Sciatic nerve (tissue), 2 donors: ENCODE data around the gene RAB11FIP5. TPM values are rescaled to one million over a fixed set of nuclear protein-coding genes. Genes with fewer than 3 reads are reported as not detected.

Experiments
- ATAC-seq: fragments of 200-7000 bp; cut with Tn5 transposase; one replicate; pipeline ENCODE4 v1.9.1; 2020; ENCODE audit warnings: mild to moderate bottlenecking, moderate library complexity
- DNase-seq: peaks from one replicate; pipeline ENCODE4 v3.0.0-alpha.2; 2020; ENCODE audit warnings: low spot score
- intact Hi-C: fragments of 100-400 bp; cut with DNase I; formaldehyde crosslinking; loops from one replicate; pipeline ENCODE4 v1.14.2; 2022
- total RNA-seq: library from RNA; stranded (reverse); fragmentation: NEBNext Ultra II Directional; extraction: Animal tissue kit (Norgen Biotek cat#: 25700); gene quantifications from one replicate; pipeline ENCODE4 v1.2.1, GENCODE V29; 2021
- donor health status: DM: no; HTN: no; CAD: no.
- donor health status: DM: no; HTN: no; CAD: no.

Gene RAB11FIP5
- total RNA-seq, 1 donor from 2014 or later, result 40.3 TPM

DNA sequence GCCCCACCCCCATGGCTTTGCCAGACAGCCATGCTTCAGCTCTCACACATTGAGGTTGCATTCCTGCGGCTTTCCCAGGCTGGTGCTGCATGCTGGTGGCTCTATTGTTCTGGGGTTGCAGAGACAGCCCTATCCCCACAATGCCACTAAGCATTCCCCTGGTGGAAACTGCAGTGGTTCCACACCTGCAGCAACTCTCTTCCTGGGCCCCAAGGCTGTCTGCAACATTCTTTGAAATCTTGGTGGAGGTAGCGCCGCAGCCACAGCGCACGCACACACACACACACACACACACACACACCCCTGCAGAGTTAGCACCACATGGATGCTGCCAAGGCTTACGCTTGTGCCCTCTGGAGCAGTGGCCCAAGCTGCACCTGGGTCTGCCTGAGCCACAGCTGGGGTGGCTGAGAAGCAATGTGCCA is 62.6 kb downstream of the RAB11FIP5 start:
- intact Hi-C loops, result no loop called here
- no peak for ATAC-seq
- no peak for DNase-seq

DNA sequence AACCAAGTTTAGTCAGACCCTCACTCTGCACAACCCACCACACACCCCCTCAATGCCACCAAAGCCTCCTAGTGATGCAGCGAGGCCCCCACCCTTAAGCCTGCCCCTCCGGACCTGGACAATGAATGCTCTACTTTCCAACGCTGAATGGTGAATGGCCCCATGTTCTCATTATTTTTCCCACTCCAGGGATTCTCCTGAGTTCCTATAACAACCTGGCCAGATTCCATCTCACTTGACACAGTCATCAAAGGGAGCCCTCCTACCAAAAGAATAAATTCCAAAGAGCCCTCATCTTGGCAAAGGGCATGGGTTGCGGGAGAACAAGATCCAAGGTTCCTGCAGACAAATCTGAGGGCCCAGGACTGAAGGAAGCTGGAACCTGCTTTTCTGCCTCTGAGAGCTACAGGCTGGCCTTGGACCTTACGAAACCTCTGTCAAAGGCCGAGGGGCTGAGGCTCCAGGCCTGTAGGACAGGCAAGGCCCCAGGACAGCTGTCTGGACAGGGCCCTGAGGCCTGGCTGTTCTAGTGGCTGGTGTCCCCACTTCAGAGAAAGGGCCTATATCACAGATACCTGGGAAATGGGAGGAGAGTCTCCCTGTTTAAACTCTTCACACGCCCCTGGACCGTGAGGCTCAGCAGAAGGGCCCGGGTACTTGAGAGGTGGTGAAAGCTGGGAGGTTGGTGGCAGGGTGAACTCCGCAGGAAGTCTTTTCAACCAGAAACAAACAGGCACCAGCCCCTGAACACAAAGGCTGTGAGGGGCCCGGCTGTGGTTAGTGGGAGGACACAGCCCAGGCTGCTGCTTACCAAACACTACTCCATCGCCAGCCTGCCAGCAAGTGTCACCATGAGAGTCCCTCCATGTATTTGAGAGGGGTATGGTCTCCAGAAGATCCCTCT is 68.6 kb downstream of the RAB11FIP5 start:
- intact Hi-C loops, result no loop called here
- no peak for ATAC-seq
- DNase-seq, result no peak

DNA sequence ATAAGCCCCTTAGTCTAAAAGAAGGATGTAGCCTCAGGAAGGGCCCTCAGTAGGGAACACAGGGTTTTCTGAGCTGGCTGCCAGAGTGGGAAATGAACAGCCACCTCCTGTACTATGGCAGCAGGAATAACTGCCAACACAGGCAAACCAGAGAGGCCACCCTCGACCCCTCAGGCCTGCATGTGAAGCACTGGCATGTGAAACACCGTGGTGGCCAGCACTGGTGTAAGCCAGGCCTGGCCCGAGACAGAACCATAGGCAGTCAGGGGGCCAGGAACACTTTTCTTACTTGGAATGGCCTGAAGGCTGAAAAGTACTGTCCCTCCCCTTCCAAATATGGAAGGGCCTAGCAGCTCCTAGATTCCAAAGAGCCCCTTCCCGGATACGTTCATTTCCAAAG is 69.5 kb downstream of the RAB11FIP5 start:
- DNase-seq (no peak), ATAC-seq (no peak)
- intact Hi-C loops, result no loop called here

DNA sequence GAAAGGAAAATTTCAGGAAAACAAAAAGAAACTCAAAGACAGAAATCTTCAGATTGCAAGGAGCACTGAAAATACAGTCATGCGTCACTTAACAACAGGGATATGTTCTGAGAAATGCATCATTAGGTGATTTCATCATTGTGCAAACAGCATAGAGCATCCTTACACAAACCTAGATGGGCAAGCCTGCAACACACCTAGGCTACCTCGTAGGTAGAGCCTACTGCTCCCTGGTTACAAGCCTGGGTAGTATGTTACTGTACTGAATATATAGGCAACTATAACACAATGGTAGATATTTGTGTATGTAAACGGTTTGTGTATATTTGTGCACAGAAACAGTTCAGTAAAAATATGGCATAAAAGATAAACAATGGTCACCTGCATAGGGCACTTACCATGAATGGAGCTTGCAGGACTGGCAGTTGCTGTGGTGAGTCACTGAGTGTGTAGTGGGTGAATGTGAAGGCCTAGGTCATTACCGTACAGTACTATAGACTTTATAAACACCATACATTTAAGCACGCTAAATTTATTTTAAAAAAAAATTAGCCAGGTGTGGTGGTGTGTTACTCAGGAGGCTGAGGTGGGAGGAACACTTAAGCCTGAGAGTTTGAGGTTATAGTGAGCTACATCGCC is 74.7 kb downstream of the RAB11FIP5 start:
- intact Hi-C loops, result no loop called here
- ATAC-seq, result no peak
- no peak for DNase-seq

DNA sequence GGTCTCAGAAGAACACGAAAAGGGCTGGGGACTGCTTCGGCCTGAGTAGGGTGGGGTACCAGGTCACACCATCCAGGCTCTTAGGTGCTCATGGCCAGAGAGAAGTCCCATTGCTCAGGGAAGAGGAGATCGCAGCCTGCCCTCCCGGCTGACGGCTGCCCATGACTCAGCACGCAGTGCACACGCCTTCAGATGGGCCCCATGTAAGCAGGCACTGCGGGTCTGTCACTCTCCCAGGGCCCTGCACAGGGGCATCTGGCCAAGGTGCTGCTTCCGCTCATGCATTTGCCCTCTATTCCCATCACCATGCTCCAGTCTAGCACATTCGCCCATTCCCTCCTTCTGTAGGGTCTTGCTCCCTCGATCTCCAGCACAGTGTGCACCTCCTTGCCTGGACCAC is 76.0 kb downstream of the RAB11FIP5 start:
- DNase-seq (no peak), ATAC-seq (no peak)
- intact Hi-C loops, result no loop called here

DNA sequence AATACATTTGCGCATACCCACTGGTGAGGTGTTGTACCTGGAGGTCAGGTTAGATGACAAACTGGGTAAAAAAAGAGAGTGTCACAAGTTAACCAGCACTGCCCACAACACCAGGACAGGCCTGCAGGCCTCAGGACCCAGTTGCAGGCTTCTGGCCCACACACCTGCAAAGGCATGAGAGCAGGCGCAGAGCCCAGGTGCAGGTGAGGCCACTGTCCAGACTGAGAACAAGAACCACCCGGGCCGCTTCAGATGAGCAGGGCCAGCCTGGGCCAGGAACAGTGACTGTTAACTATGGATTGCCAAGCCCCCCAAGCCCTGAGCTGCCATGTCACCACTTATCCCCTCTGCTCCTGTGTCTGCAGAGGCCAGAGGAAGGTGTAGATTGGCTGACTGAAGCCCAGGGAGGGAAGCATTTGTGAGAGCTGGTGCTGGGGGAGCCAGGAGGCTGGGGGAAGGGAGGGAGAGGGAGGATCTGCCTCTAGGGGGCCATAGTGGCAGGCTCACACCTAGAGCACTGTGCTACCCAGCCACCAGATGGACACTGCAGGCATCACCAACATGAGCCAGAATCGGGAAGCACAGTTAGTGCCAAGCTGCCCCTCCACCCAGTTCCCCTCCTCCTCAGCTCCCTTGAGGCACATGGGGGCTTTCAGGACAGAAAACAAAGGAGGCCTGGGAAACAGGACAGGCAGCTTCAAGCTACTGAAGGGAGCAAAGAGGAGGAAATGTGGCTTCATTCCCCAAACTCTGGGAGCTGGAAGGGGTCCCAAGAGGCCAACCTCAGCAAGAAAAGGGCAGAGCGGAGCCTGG is 76.6 kb downstream of the RAB11FIP5 start:
- DNase-seq (no peak), ATAC-seq (no peak)
- intact Hi-C loops, result no loop called here

DNA sequence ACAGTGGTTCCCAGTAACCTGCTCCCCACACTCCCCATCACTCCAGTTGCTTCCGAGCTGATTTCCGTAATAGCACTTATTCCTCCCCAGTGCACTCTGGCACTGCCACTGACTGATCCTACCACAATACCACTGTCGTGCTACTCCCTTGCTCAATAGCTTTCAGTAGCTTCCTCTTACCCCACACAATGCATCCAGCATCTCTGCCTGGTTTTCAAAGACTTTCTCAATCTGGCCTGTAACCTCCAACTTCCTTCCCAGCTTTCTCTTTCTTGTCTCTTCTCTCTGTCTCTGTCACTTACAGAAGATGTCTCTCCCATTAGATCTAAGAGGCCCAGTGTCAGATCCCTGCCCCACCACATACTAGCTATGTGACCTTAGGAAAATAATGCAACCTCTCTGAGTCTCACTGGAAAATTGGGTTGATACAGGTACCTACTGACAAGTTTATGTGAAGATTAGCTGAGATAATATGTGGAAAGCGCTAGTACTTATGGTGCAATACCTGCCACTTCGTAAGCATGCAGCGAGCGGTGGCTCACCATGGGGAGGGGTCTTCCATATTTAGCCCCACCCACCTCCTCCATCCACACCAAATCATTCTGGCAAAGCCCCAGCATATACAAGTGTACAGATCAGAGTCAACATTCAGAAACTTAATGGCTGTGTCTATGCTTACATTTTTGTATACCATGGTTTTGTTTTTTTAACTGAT is 77.9 kb downstream of the RAB11FIP5 start:
- DNase-seq, result no peak
- no peak for ATAC-seq
- intact Hi-C loops, result no loop called here

DNA sequence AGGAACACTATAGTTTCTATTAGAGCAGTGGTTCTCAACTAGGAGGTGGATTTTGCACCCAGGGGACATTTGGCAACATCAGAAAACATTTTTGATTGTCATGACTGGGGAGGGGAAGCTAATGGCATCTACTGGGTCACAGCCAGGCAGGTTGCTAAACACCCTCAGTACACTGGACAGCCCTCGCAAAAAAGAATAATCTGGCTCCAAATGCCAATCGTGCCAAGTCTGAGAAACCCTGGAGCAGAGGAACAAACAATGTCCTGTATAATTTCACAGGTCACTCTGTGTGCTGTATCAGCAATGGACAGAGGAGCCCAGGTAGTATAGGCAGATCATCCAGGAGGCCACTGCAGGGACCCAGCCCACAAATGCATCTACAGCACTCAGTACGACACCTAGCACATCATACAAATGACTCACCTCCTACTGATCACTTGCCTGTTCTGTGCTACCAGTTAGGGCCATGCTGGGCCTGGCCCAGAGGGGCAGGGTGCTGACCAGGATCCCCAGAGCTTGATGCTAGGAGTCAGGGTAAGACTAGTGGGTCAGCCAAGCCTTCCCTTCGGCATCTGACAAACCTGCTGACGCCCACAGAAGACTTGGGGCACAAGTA is 78.9 kb downstream of the RAB11FIP5 start:
- intact Hi-C loops, result no loop called here
- ATAC-seq, result no peak
- DNase-seq, result no peak

DNA sequence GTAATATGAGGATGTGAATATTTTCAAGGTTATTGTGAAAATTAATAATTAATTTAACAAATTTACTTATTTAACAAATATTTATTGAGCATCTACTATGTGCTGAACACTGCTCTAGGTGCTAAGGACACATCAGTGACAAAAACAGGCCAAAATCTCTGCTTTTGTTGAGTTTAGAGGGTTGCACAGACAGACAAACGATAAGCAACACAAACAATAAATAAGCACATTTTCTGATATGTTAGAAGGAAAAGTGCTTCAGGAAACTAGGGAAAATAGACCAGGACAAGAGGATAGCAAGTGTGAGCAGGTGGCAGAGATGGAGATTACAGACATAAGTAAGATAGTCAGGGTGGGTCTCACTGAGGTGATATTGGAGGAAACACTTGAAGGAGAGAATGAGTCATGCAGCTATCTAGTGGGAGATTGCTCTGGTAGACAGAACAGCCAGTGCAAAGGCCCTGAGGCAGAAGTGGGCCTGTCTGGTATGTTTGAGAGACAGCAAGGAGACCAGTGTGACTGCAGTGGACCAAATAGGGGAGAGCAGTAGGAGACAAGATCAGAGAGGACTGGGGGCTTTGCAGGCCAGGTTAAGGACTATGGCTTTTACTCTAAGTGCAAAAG is 79.5 kb downstream of the RAB11FIP5 start:
- no peak for ATAC-seq
- DNase-seq, result no peak
- intact Hi-C loops, result no loop called here

DNA sequence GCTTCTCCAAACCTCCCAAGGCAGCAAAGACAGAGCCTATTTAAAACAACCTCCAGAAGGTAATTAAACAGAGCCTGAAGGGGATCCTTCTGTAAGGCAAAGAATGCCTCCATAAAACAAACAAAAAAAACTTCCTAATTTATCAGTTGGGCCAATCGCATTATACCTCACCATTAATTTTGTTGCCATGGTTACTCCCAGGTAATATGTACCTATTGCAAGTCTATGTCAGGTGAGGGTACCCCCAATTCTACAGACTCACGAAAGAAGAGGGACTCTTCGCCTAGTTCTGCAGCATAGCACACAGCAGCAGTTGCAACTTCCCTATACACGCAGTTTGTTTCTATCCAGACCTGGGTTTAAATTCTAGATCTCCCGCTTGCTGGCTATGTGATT is 80.0 kb downstream of the RAB11FIP5 start:
- ATAC-seq, result no peak
- no peak for DNase-seq
- intact Hi-C loops, result no loop called here

DNA sequence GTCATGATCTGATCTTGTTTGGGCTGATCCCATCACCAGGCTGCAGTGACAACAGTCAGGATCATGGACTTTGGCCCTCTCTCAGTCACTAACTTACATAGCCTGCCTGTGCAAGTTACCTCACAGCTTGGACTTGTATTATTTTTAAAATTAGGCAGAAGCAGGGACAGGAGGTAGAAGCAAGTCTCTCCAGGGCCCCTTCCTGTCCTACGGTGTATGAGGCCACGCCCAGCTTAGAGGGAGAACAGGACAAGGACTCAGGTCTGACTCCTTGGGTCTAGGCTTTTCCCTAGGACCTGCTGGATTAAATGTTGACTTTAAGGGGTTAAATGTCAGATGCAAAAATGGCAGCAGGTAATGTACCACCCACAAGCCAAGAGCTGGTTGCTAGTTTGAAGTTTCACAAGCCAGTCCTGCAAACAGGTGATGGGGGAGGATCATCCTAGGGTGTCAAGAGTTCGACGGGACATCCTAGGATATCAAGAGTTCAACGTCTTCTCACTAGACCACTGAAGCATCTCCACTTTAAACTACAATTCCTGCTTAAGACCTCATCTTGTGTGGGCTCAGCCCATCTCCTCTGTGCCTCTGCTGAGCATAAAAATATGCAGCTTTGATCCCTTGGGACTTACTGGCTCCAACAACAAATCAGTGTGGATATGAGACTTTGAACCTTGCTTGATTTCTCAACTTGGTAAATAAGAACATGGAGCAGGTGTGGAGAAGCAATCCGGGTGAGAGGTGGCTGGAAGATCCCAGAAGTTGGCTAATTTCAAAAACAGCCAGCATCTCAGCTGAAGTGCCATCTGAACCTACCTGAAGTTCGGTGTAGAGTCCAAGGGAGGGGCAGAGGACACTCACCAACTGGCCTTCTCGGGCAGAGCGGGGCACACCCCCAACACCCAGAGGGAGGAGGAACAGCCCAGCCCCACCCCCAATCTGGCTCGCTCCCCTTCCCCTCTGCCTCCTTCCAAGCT is 80.7 kb downstream of the RAB11FIP5 start:
- ATAC-seq, result no peak
- intact Hi-C loops, result no loop called here
- no peak for DNase-seq

DNA sequence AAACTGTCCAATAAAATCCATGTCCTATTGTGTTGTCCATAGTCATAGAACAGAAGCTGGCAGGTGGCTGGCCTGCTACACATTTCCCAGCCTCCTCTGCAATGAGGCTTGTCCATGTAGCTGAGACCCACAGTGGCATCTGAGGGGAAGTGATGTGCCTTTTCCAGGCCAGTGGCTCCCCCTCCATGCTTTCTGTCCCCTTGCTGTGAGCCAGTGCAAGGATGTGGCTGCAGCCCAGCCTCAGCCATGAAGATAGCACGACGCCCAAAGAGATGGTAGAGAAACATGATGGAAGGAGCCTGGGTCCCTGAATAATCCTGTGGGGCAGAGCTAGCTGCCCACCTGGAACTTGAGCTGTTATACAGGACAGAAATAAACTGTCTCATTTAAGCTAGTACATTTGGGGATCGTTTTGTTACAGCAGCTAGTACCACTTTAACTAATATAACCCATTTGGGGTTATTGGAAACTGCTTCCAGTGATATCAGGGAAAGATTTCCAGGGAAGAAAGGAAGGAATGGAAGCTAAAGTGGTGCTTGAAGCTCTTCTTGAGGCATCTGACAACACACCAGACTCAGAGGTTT is 81.6 kb downstream of the RAB11FIP5 start:
- no peak for ATAC-seq
- intact Hi-C loops, result no loop called here

DNA sequence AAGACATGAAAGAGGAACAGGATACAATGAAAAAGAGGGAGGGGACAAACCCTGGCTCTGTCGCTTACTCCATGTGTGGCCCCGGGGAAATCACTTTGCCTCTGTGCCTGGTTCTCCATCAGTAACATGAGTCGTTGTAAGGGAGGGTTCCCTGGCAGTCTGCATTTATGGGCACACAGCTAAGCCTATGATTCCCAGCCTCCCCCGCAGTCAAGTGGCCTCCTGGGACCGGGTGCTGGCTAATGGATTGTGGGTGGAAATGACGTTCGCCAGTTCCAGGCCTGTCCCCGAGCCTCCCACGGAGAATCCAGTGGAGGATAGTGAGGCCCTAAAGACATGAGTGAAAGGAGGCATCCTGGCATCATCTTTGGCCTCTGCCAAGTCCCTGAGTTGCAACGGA is 83.9 kb downstream of the RAB11FIP5 start:
- intact Hi-C loops, result no loop called here
- peak; percentile 48 for ATAC-seq

More for the DNA sequence above, 81.6 kb downstream of the RAB11FIP5 start:
- no peak for DNase-seq

DNA sequence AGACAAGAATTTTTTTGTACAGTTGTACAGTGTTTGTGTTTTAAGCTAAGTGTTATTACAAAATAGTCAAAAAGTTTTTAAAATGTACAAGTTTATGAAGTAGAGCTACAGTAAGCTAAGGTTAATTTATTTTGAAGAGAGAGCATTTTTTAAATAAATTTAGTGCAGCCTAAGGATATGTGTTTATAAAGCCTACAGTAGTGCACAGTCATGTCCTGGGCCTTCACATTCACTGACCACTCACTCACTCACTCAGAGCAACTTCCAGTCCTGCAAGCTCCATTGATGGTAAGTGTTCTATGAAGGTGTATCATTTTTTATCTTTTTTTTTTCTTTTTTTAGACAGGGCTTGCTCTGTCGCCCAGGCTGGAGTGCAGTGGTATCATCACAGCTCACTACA is 85.4 kb downstream of the RAB11FIP5 start:
- no peak for ATAC-seq
- intact Hi-C loops, result no loop called here

More for the DNA sequence above, 83.9 kb downstream of the RAB11FIP5 start:
- DNase-seq, result no peak

DNA sequence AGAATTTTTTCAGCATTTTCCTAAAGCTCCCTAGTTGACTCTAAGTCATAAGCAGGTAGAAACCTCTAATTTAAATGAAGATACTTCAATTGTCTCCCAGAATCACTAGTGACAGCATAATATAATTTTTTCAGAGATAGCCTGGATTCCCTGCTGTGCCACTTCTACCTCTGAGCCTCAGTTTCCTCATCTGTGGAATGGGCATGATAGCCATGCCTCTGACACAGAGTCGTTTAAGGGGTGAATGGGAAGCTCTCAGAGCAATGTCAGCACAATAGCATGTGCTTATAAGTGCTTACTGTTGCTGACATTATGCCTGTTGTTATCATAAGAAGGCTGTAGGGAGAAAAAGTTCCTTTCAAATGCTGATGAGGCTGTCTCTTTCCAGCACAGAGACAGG is 89.3 kb downstream of the RAB11FIP5 start:
- ATAC-seq, result no peak
- intact Hi-C loops, result no loop called here

More for the DNA sequence above, 85.4 kb downstream of the RAB11FIP5 start:
- DNase-seq, result no peak

More for the DNA sequence above, 89.3 kb downstream of the RAB11FIP5 start:
- no peak for DNase-seq
